ENCODE measurements around the gene KCNIP2.

Gene KCNIP2

GRCh38 chr10:101840102-101840684 is 3.4 kb downstream of the KCNIP2 start:
- TF ChIP-seq FOXP2 (optimal IDR thresholded peaks at IDR 0.05; ENCODE audit: borderline replicate concordance, extremely low read depth, extremely low read length, insufficient read depth): no peak
- TF ChIP-seq POLR2AphosphoS5 (IDR thresholded peaks at IDR 0.05; ENCODE audit: low read depth, low read length): no peak
- TF ChIP-seq SIN3A (IDR thresholded peaks at IDR 0.05; ENCODE audit: borderline replicate concordance, insufficient read depth, low read length): no peak
- TF ChIP-seq, protein P1, sequence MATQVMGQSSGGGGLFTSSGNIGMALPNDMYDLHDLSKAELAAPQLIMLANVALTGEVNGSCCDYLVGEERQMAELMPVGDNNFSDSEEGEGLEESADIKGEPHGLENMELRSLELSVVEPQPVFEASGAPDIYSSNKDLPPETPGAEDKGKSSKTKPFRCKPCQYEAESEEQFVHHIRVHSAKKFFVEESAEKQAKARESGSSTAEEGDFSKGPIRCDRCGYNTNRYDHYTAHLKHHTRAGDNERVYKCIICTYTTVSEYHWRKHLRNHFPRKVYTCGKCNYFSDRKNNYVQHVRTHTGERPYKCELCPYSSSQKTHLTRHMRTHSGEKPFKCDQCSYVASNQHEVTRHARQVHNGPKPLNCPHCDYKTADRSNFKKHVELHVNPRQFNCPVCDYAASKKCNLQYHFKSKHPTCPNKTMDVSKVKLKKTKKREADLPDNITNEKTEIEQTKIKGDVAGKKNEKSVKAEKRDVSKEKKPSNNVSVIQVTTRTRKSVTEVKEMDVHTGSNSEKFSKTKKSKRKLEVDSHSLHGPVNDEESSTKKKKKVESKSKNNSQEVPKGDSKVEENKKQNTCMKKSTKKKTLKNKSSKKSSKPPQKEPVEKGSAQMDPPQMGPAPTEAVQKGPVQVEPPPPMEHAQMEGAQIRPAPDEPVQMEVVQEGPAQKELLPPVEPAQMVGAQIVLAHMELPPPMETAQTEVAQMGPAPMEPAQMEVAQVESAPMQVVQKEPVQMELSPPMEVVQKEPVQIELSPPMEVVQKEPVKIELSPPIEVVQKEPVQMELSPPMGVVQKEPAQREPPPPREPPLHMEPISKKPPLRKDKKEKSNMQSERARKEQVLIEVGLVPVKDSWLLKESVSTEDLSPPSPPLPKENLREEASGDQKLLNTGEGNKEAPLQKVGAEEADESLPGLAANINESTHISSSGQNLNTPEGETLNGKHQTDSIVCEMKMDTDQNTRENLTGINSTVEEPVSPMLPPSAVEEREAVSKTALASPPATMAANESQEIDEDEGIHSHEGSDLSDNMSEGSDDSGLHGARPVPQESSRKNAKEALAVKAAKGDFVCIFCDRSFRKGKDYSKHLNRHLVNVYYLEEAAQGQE (IDR thresholded peaks at IDR 0.05; ENCODE audit: insufficient read depth in 1 of 2, low read depth in 2 of 2, low read length in 2 of 2): no peak

DNA sequence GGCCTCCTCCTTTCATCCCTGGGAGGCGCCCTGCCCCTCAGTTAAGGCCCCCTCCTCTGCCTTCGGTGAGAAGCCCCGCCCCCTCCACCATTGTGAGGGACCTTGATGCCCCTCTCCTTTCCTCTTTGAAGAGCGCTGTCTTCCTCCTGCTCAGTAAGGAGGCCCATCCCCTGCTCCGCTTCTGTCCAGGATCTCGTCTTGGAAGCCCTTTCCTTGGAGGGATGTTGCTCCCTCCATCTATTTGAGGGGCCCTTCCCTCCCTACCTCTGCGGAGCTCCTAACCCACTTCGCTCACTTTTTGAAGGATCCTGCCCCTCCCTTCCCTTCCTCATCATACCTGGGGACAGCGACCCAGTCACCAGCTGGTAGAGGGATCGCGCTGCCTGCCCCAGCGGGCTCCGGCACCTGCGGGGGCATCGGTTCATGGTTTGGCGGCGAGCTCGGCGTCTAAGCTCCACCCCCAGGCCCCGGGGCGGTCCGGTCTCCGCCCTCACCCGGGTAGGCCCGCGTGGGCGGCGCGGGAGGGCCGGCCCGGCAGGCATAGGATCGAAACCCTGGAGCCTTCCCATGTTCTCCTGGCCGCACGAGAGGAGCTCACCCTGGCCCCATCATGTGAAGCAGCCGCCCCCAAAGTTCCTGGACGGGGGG is 4.1 kb downstream of the KCNIP2 start:
- TF ChIP-seq SIN3A (IDR thresholded peaks at IDR 0.05; ENCODE audit: borderline replicate concordance, insufficient read depth, low read length) (no peak), FOXP2 (optimal IDR thresholded peaks at IDR 0.05; ENCODE audit: borderline replicate concordance, extremely low read depth, extremely low read length, insufficient read depth) (no peak), POLR2AphosphoS5 (IDR thresholded peaks at IDR 0.05; ENCODE audit: low read depth, low read length) (no peak), TAF1 (IDR thresholded peaks at IDR 0.05; ENCODE audit: borderline replicate concordance, insufficient read depth, low read length) (no peak)
- TF ChIP-seq, protein P1 (IDR thresholded peaks at IDR 0.05; ENCODE audit: insufficient read depth in 1 of 2, low read depth in 2 of 2, low read length in 2 of 2): no peak

GRCh38 chr10:101839002-101839401 is 4.6 kb downstream of the KCNIP2 start:
- no peak for TF ChIP-seq POLR2AphosphoS5 (IDR thresholded peaks at IDR 0.05; ENCODE audit: low read depth, low read length)
- TF ChIP-seq FOXP2 (optimal IDR thresholded peaks at IDR 0.05; ENCODE audit: borderline replicate concordance, extremely low read depth, extremely low read length, insufficient read depth): no peak
- no peak for TF ChIP-seq SIN3A (IDR thresholded peaks at IDR 0.05; ENCODE audit: borderline replicate concordance, insufficient read depth, low read length)
- TF ChIP-seq, protein P1 (IDR thresholded peaks at IDR 0.05; ENCODE audit: insufficient read depth in 1 of 2, low read depth in 2 of 2, low read length in 2 of 2): no peak
- no peak for TF ChIP-seq TAF1 (IDR thresholded peaks at IDR 0.05; ENCODE audit: borderline replicate concordance, insufficient read depth, low read length)

DNA sequence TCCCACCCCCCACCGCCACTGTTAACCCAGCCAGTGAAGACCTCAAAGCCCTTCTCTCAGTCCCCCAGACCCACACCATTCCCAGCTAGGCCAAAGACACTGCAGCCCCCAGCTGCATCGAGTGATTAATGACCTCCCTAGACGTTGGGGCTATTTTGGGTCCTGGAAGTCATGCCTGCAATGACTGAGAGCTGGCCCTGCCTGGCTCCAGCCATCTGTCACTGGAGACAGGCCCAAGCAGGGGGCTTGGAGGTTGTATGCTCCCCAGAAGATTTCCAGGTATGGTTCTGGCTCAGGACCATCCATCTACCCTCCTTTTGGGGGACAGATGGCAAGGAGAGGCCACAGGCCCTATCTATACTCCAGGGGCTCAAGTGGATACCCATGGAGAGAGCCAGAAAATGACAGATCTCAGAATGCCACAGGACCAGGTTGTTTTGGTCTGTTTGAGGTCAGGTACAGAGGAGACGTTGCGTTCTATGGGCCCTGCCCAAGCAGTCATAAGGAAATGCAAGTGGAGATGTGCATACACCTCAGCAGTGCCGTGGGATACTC is 5.1 kb downstream of the KCNIP2 start:
- no peak for TF ChIP-seq SIN3A (IDR thresholded peaks at IDR 0.05; ENCODE audit: borderline replicate concordance, insufficient read depth, low read length)
- TF ChIP-seq TAF1 (IDR thresholded peaks at IDR 0.05; ENCODE audit: borderline replicate concordance, insufficient read depth, low read length): no peak
- TF ChIP-seq POLR2AphosphoS5 (IDR thresholded peaks at IDR 0.05; ENCODE audit: low read depth, low read length): no peak
- TF ChIP-seq, protein P1 (IDR thresholded peaks at IDR 0.05; ENCODE audit: insufficient read depth in 1 of 2, low read depth in 2 of 2, low read length in 2 of 2): no peak
- no peak for TF ChIP-seq FOXP2 (optimal IDR thresholded peaks at IDR 0.05; ENCODE audit: borderline replicate concordance, extremely low read depth, extremely low read length, insufficient read depth)
